ENCODE results near the gene SDHA.

DNA sequence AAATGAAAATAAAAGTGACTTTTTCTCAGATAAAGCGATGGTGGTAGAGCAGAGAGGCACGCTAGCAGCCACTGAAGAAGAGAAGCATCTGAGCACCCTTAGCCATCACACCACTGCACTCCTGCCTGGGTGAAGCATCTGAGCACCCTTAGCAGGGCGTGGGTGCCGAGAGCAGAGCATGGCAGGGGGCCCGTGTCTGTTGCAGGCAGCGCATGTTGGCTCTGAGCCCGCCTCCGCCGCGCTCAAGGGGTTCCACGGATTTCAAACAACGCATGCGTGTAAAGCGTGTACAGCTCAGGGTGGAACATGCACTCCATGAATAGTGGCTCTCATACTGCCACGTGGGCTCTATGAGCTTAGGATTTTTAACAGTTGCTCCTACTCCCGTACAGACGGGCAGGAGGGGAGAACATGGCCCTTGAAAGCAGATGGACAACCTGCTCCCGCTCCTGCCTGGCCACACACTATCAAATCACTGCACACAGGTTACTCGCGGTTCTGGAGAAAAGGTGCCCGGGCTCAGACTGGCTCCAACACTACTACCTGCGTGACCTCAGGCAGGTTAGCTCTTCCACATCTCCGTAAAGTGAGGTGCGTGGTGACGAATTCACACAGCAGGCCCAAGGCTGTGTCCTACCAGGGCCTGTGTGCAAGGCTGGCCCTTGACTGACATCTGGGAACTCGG is 14.7 kb upstream of the SDHA start:
- TF ChIP-seq, protein P1, sequence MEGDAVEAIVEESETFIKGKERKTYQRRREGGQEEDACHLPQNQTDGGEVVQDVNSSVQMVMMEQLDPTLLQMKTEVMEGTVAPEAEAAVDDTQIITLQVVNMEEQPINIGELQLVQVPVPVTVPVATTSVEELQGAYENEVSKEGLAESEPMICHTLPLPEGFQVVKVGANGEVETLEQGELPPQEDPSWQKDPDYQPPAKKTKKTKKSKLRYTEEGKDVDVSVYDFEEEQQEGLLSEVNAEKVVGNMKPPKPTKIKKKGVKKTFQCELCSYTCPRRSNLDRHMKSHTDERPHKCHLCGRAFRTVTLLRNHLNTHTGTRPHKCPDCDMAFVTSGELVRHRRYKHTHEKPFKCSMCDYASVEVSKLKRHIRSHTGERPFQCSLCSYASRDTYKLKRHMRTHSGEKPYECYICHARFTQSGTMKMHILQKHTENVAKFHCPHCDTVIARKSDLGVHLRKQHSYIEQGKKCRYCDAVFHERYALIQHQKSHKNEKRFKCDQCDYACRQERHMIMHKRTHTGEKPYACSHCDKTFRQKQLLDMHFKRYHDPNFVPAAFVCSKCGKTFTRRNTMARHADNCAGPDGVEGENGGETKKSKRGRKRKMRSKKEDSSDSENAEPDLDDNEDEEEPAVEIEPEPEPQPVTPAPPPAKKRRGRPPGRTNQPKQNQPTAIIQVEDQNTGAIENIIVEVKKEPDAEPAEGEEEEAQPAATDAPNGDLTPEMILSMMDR (IDR thresholded peaks at IDR 0.05) = no peak
- TF ChIP-seq POLR2A (IDR thresholded peaks at IDR 0.05) = no peak
